Measurements from ENCODE around the gene NUDT7.

NUDT7 gene

DNA sequence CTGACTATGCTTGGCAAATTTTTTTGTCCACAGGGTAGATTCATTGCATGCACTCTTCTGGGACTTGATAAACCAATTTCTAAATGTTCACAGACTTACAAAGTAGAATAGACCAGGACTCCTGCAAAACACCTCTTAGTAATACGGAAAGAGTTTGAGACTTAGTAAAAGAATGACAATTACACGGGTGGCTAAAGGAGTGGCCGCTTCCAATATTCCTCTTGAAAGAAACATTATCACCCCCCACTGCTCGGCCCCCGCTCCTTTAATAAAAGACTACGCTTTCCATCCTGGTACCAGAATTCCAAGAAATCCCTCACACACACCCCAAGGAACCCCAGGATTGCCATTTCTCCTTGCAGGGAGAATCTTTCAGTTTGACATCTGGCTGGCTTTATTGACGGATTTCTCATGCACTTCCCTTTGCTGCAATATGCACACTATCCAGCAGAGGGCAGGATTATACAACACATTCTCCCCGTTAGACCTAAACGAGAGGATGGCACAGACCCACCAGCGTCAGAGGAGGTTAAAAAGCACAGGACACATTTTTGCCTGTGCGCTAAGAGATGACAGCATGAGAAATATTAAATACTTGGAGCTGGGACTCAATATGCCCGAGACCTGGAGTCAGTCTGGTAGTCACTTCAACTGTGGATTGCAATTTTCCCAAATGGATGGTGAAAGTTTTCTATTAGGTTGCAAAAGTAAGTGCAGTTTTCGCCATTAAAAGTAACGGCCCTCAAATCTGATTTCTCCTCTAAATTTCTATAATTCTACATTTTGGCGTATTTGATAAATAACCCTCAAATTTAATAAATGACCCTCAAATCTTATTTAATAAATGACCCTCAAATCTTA is 46.6 kb upstream of the NUDT7 start:
- no peaks in the 10 kb centered on the region for H3K9me3 ChIP-seq (ENCODE audit: control insufficient read depth, insufficient read depth, low read depth, low read length)
- TF ChIP-seq ZNF654 (tag by site-specific recombination; IDR thresholded peaks at IDR 0.05; ENCODE audit: low read depth) (peak; percentile 91), ZNF621 (tag by site-specific recombination; IDR thresholded peaks at IDR 0.05) (no peak), ZNF610 (tag by site-specific recombination; IDR thresholded peaks at IDR 0.05; ENCODE audit: borderline replicate concordance) (no peak), SP3 (tag by site-specific recombination; IDR thresholded peaks at IDR 0.05) (no peak), ZXDB (tag by site-specific recombination; IDR thresholded peaks at IDR 0.05) (no peak), ZNF660 (tag by site-specific recombination; IDR thresholded peaks at IDR 0.05) (peak; percentile 49; the same call in 1 of the 2 replicates), MEIS1 (CRISPR knock-in tag; IDR thresholded peaks at IDR 0.05; ENCODE audit: borderline replicate concordance) (no peak), ZNF830 (tag by site-specific recombination; IDR thresholded peaks at IDR 0.05; ENCODE audit: low read depth) (no peak), PRDM1 (tag by site-specific recombination; IDR thresholded peaks at IDR 0.05) (peak; percentile 69), ZNF571 (tag by site-specific recombination; IDR thresholded peaks at IDR 0.05) (no peak), KLF10 (tag by site-specific recombination; IDR thresholded peaks at IDR 0.05) (no peak)
- TF ChIP-seq, protein P1, sequence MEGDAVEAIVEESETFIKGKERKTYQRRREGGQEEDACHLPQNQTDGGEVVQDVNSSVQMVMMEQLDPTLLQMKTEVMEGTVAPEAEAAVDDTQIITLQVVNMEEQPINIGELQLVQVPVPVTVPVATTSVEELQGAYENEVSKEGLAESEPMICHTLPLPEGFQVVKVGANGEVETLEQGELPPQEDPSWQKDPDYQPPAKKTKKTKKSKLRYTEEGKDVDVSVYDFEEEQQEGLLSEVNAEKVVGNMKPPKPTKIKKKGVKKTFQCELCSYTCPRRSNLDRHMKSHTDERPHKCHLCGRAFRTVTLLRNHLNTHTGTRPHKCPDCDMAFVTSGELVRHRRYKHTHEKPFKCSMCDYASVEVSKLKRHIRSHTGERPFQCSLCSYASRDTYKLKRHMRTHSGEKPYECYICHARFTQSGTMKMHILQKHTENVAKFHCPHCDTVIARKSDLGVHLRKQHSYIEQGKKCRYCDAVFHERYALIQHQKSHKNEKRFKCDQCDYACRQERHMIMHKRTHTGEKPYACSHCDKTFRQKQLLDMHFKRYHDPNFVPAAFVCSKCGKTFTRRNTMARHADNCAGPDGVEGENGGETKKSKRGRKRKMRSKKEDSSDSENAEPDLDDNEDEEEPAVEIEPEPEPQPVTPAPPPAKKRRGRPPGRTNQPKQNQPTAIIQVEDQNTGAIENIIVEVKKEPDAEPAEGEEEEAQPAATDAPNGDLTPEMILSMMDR (tag by site-specific recombination; IDR thresholded peaks at IDR 0.05), result peak; percentile 79
- TF ChIP-seq, protein P2, sequence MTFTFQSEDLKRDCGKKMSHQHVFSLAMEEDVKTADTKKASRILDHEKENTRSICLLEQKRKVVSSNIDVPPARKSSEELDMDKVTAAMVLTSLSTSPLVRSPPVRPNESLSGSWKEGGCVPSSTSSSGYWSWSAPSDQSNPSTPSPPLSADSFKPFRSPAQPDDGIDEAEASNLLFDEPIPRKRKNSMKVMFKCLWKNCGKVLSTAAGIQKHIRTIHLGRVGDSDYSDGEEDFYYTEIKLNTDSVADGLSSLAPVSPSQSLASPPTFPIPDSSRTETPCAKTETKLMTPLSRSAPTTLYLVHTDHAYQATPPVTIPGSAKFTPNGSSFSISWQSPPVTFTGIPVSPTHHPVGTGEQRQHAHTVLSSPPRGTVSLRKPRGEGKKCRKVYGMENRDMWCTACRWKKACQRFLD (tag by site-specific recombination; IDR thresholded peaks at IDR 0.05), result no peak
- ChIA-PET CTCF (interaction anchor here (0.6 to 4.7 kb wide), 27 partner anchors 9 to 452 kb away, joined by 3 to 57 read pairs (median 3); partner anchors contain the start of gene NUDT7), POLR2A (no interaction called here)
- H3K4me3 ChIP-seq (ENCODE audit: low read depth, low read length), result no peak overlapping the region
- no peak overlapping the region for H3K27ac ChIP-seq (ENCODE audit: extremely low read depth, low read depth, low read length)
- no peaks in the 10 kb centered on the region for H3K4me1 ChIP-seq (ENCODE audit: control insufficient read depth, insufficient read depth, low read length)
- no peaks in the 10 kb centered on the region for H3K36me3 ChIP-seq (ENCODE audit: control insufficient read depth in 2 of 2, insufficient read depth in 1 of 2, low read length in 2 of 2)

DNA sequence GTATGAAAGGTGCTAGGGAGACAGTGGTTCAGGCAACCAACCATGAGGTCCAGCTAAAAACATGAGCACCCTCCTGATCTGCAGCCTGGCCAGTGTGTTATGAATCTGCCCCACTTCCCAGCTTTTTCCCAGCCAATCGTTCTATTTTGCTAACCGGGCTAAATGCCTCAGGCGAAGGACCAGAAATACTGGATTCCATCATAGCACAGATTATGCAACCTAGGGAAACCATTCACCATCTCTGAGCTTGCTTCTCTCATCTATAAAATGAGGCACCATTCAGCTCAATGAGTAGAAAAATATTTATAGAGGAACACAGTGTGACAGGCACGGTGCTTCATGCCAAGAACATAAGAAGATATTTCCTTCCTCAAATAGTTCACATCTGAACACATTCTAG is 45.2 kb upstream of the NUDT7 start:
- POLR2A ChIA-PET, result no interaction called here
- CTCF ChIA-PET, result interaction anchor here (0.6 to 4.7 kb wide), 9 partner anchors 21 to 440 kb away, joined by 3 to 57 read pairs (median 4); no protein-coding TSS in a partner anchor
- H3K36me3 ChIP-seq (ENCODE audit: control insufficient read depth in 2 of 2, insufficient read depth in 1 of 2, low read length in 2 of 2), result no peaks in the 10 kb centered on the region
- H3K9me3 ChIP-seq (ENCODE audit: control insufficient read depth, insufficient read depth, low read depth, low read length), result no peaks in the 10 kb centered on the region
- H3K4me1 ChIP-seq (ENCODE audit: control insufficient read depth, insufficient read depth, low read length), result no peaks in the 10 kb centered on the region
- no peak overlapping the region for H3K4me3 ChIP-seq (ENCODE audit: low read depth, low read length)
- no peak overlapping the region for H3K27ac ChIP-seq (ENCODE audit: extremely low read depth, low read depth, low read length)
- TF ChIP-seq ZNF114 (tag by site-specific recombination; IDR thresholded peaks at IDR 0.05), result no peak
- TF ChIP-seq, protein P3, sequence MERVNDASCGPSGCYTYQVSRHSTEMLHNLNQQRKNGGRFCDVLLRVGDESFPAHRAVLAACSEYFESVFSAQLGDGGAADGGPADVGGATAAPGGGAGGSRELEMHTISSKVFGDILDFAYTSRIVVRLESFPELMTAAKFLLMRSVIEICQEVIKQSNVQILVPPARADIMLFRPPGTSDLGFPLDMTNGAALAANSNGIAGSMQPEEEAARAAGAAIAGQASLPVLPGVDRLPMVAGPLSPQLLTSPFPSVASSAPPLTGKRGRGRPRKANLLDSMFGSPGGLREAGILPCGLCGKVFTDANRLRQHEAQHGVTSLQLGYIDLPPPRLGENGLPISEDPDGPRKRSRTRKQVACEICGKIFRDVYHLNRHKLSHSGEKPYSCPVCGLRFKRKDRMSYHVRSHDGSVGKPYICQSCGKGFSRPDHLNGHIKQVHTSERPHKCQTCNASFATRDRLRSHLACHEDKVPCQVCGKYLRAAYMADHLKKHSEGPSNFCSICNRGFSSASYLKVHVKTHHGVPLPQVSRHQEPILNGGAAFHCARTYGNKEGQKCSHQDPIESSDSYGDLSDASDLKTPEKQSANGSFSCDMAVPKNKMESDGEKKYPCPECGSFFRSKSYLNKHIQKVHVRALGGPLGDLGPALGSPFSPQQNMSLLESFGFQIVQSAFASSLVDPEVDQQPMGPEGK (tag by site-specific recombination; IDR thresholded peaks at IDR 0.05), result no peak
- no peak for TF ChIP-seq ZNF501 (tag by site-specific recombination; IDR thresholded peaks at IDR 0.05)
- TF ChIP-seq ZNF830 (tag by site-specific recombination; IDR thresholded peaks at IDR 0.05; ENCODE audit: low read depth), result no peak
- TF ChIP-seq ZNF621 (tag by site-specific recombination; IDR thresholded peaks at IDR 0.05), result no peak
- TF ChIP-seq, protein P4, sequence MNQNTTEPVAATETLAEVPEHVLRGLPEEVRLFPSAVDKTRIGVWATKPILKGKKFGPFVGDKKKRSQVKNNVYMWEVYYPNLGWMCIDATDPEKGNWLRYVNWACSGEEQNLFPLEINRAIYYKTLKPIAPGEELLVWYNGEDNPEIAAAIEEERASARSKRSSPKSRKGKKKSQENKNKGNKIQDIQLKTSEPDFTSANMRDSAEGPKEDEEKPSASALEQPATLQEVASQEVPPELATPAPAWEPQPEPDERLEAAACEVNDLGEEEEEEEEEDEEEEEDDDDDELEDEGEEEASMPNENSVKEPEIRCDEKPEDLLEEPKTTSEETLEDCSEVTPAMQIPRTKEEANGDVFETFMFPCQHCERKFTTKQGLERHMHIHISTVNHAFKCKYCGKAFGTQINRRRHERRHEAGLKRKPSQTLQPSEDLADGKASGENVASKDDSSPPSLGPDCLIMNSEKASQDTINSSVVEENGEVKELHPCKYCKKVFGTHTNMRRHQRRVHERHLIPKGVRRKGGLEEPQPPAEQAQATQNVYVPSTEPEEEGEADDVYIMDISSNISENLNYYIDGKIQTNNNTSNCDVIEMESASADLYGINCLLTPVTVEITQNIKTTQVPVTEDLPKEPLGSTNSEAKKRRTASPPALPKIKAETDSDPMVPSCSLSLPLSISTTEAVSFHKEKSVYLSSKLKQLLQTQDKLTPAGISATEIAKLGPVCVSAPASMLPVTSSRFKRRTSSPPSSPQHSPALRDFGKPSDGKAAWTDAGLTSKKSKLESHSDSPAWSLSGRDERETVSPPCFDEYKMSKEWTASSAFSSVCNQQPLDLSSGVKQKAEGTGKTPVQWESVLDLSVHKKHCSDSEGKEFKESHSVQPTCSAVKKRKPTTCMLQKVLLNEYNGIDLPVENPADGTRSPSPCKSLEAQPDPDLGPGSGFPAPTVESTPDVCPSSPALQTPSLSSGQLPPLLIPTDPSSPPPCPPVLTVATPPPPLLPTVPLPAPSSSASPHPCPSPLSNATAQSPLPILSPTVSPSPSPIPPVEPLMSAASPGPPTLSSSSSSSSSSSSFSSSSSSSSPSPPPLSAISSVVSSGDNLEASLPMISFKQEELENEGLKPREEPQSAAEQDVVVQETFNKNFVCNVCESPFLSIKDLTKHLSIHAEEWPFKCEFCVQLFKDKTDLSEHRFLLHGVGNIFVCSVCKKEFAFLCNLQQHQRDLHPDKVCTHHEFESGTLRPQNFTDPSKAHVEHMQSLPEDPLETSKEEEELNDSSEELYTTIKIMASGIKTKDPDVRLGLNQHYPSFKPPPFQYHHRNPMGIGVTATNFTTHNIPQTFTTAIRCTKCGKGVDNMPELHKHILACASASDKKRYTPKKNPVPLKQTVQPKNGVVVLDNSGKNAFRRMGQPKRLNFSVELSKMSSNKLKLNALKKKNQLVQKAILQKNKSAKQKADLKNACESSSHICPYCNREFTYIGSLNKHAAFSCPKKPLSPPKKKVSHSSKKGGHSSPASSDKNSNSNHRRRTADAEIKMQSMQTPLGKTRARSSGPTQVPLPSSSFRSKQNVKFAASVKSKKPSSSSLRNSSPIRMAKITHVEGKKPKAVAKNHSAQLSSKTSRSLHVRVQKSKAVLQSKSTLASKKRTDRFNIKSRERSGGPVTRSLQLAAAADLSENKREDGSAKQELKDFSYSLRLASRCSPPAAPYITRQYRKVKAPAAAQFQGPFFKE (tag by site-specific recombination; IDR thresholded peaks at IDR 0.05; ENCODE audit: borderline replicate concordance), result no peak
- no peak for TF ChIP-seq REPIN1 (tag by site-specific recombination; IDR thresholded peaks at IDR 0.05; ENCODE audit: low read depth)
- TF ChIP-seq ZNF311 (tag by site-specific recombination; IDR thresholded peaks at IDR 0.05; ENCODE audit: borderline replicate concordance), result no peak
- TF ChIP-seq KLF16 (tag by site-specific recombination; IDR thresholded peaks at IDR 0.05), result no peak
- TF ChIP-seq ZNF335 (tag by site-specific recombination; conservative IDR thresholded peaks at IDR 0.05), result no peak
- TF ChIP-seq ZNF112 (tag by site-specific recombination; IDR thresholded peaks at IDR 0.05), result no peak
- no peak for TF ChIP-seq ZBTB17 (tag by site-specific recombination; IDR thresholded peaks at IDR 0.05)
- TF ChIP-seq ZNF221 (tag by site-specific recombination; IDR thresholded peaks at IDR 0.05; ENCODE audit: borderline replicate concordance), result no peak

Measured in HEK293 (cell line).